Stomach (tissue), 4 donors: ENCODE results near the gene PDE3B.

Experiments
- CTCF ChIP-seq, 7 experiments: fragments of 450-650 bp in 4 of 7; fragments of 200-600 bp in 3 of 7; sonication (generic) in 3 of 7; IDR thresholded peaks; one replicate each; pipeline ENCODE4 v1.5.1; 2016 to 2019; ENCODE audit warnings: antibody characterized with exemption in 7 of 7, control low read depth in 2 of 7, mild to moderate bottlenecking in 1 of 7
- EP300 ChIP-seq: sonication (generic); formaldehyde crosslinking; IDR thresholded peaks from one replicate; pipeline ENCODE4 v1.6.1; 2017; ENCODE audit warnings: antibody characterized with exemption
- POLR2A ChIP-seq, 4 donors: fragments of 450-650 bp; IDR thresholded peaks; one replicate each; pipeline ENCODE4 v1.6.1; 2016; ENCODE audit warnings: antibody characterized with exemption in 4 of 4, control low read depth in 2 of 4, mild to moderate bottlenecking in 1 of 4, moderate library complexity in 1 of 4
- POLR2AphosphoS5 ChIP-seq, 3 donors: sonication (generic); formaldehyde crosslinking; IDR thresholded peaks; one replicate each; pipeline ENCODE4 v1.6.1; 2016; ENCODE audit warnings: antibody characterized with exemption in 3 of 3

- no peak for TF ChIP-seq CTCF (IDR thresholded peaks at IDR 0.05)
- no peak for TF ChIP-seq POLR2A (IDR thresholded peaks at IDR 0.05)
- TF ChIP-seq POLR2AphosphoS5 (IDR thresholded peaks at IDR 0.05): no peak
- no peak for TF ChIP-seq EP300
Observed at GRCh38 chr11:14861680-14862079, 218.1 kb downstream of the PDE3B start.
